H1 (cell line): ENCODE data around the gene MSI2. TPM values are rescaled to one million over a fixed set of nuclear protein-coding genes. Genes with fewer than 3 reads are reported as not detected.

Experiments
- CBX8 ChIP-seq: fragments of 300-800, 300-1000 bp; sonication (generic); IDR thresholded peaks from 2 replicates; pipeline ENCODE4 v1.7.1; 2016; ENCODE audit warnings: low read depth, low read length, borderline replicate concordance
- CEBPB ChIP-seq: IDR thresholded peaks from 2 replicates; pipeline ENCODE4 v1.6.1; 2012; ENCODE audit warnings: low read depth, low read length
- JUND ChIP-seq: IDR thresholded peaks from 2 replicates; pipeline ENCODE4 v1.6.1; 2011; ENCODE audit warnings: mild to moderate bottlenecking, improper control_type of control experiment, low read length
- NANOG ChIP-seq: IDR thresholded peaks from 2 replicates; pipeline ENCODE4 v1.6.1; 2011; ENCODE audit warnings: low read length, low read depth, mild to moderate bottlenecking, inconsistent platforms; ENCODE audit not compliant: insufficient read depth, poor library complexity, severe bottlenecking
- POLR2AphosphoS5 ChIP-seq: IDR thresholded peaks from 2 replicates; pipeline ENCODE4 v1.6.1; 2011; ENCODE audit warnings: low read depth, low read length
- SIRT6 ChIP-seq: IDR thresholded peaks from one replicate; pipeline ENCODE4 v1.7.1; 2012; ENCODE audit warnings: low read length, inconsistent platforms
- SP2 ChIP-seq: IDR thresholded peaks from 2 replicates; pipeline ENCODE4 v1.6.1; 2012; ENCODE audit warnings: mild to moderate bottlenecking, low read length, inconsistent platforms
- polyA plus RNA-seq, 7 experiments: library from polyadenylated mRNA; depleted of rRNA in 3 of 7; stranded (reverse) in 5 of 7; unstranded in 2 of 7; fragments of >200 nt in 5 of 7; fragments of 200-250 nt in 2 of 7; gene quantifications; 1 replicate in 5 of 7; 2 replicates in 1 of 7; 4 replicates in 1 of 7; pipeline versions ENCODE4 v1.2.1 to v1.2.3, GENCODE V29; 2011 to 2013; ENCODE audit warnings: missing spikeins in 2 of 7, mixed read lengths in 2 of 7
- total RNA-seq: library from RNA; stranded (reverse); fragmentation: NEBNext Ultra II Directional; extraction: Animal tissue kit (Norgen Biotek cat#: 25700); gene quantifications from 2 replicates; pipeline ENCODE4 v1.2.1, GENCODE V29; 2021
- TF ChIP-seq, protein P1 (sequence below): fragments of 300-600 bp; sonication (generic); IDR thresholded peaks from 2 replicates; pipeline ENCODE4 v1.7.1; 2012; ENCODE audit warnings: low read length, moderate library complexity, mild to moderate bottlenecking, inconsistent platforms; ENCODE audit not compliant: insufficient replicate concordance

Gene MSI2
- total and polyA plus RNA-seq, 2 of the 8 experiments (the other 6 are each of a cell fraction or from before 2014, with no cell fraction given) = 36.7 to 80.6 TPM

DNA sequence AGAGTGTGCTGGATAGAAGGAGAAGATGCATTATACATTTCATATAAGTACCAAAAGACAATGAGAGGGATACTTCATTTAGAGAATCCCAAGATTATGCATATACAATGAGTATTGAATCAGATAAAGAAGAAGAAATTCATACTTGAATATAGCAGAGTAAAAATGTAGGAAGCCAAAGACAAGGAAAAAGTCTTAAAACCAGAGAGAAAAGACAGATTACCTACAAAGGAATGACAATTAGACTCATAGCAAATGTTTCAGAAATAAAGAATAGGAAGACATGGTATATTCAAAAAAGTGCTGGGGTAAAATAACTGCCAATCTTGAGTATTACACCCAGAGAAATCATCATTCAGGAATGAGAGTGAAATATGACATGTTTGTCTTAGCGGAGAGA is 6.8 kb upstream of the MSI2 start (continued):
- TF ChIP-seq, protein P1, sequence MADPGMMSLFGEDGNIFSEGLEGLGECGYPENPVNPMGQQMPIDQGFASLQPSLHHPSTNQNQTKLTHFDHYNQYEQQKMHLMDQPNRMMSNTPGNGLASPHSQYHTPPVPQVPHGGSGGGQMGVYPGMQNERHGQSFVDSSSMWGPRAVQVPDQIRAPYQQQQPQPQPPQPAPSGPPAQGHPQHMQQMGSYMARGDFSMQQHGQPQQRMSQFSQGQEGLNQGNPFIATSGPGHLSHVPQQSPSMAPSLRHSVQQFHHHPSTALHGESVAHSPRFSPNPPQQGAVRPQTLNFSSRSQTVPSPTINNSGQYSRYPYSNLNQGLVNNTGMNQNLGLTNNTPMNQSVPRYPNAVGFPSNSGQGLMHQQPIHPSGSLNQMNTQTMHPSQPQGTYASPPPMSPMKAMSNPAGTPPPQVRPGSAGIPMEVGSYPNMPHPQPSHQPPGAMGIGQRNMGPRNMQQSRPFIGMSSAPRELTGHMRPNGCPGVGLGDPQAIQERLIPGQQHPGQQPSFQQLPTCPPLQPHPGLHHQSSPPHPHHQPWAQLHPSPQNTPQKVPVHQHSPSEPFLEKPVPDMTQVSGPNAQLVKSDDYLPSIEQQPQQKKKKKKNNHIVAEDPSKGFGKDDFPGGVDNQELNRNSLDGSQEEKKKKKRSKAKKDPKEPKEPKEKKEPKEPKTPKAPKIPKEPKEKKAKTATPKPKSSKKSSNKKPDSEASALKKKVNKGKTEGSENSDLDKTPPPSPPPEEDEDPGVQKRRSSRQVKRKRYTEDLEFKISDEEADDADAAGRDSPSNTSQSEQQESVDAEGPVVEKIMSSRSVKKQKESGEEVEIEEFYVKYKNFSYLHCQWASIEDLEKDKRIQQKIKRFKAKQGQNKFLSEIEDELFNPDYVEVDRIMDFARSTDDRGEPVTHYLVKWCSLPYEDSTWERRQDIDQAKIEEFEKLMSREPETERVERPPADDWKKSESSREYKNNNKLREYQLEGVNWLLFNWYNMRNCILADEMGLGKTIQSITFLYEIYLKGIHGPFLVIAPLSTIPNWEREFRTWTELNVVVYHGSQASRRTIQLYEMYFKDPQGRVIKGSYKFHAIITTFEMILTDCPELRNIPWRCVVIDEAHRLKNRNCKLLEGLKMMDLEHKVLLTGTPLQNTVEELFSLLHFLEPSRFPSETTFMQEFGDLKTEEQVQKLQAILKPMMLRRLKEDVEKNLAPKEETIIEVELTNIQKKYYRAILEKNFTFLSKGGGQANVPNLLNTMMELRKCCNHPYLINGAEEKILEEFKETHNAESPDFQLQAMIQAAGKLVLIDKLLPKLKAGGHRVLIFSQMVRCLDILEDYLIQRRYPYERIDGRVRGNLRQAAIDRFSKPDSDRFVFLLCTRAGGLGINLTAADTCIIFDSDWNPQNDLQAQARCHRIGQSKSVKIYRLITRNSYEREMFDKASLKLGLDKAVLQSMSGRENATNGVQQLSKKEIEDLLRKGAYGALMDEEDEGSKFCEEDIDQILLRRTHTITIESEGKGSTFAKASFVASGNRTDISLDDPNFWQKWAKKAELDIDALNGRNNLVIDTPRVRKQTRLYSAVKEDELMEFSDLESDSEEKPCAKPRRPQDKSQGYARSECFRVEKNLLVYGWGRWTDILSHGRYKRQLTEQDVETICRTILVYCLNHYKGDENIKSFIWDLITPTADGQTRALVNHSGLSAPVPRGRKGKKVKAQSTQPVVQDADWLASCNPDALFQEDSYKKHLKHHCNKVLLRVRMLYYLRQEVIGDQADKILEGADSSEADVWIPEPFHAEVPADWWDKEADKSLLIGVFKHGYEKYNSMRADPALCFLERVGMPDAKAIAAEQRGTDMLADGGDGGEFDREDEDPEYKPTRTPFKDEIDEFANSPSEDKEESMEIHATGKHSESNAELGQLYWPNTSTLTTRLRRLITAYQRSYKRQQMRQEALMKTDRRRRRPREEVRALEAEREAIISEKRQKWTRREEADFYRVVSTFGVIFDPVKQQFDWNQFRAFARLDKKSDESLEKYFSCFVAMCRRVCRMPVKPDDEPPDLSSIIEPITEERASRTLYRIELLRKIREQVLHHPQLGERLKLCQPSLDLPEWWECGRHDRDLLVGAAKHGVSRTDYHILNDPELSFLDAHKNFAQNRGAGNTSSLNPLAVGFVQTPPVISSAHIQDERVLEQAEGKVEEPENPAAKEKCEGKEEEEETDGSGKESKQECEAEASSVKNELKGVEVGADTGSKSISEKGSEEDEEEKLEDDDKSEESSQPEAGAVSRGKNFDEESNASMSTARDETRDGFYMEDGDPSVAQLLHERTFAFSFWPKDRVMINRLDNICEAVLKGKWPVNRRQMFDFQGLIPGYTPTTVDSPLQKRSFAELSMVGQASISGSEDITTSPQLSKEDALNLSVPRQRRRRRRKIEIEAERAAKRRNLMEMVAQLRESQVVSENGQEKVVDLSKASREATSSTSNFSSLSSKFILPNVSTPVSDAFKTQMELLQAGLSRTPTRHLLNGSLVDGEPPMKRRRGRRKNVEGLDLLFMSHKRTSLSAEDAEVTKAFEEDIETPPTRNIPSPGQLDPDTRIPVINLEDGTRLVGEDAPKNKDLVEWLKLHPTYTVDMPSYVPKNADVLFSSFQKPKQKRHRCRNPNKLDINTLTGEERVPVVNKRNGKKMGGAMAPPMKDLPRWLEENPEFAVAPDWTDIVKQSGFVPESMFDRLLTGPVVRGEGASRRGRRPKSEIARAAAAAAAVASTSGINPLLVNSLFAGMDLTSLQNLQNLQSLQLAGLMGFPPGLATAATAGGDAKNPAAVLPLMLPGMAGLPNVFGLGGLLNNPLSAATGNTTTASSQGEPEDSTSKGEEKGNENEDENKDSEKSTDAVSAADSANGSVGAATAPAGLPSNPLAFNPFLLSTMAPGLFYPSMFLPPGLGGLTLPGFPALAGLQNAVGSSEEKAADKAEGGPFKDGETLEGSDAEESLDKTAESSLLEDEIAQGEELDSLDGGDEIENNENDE = no peak
- TF ChIP-seq POLR2AphosphoS5 (no peak), CEBPB (no peak), SIRT6 (no peak), SP2 (no peak), CBX8 (no peak), NANOG (no peak), JUND (no peak)
